Amygdala (tissue), 56 donors: ENCODE measurements around the gene PLXNA2.

ENCODE experiments used
- DNase-seq, 56 donors: peaks; one replicate each; lab custom pipeline; 2025; lab: John Stamatoyannopoulos, UW

PLXNA2 gene

GRCh38 chr1:208010487-208011071, 233.6 kb downstream of the PLXNA2 start:
- DNase-seq = no peak

GRCh38 chr1:208009706-208010444, 234.3 kb downstream of the PLXNA2 start:
- DNase-seq = no peak

GRCh38 chr1:208009303-208009702, 234.9 kb downstream of the PLXNA2 start:
- DNase-seq = no peak

GRCh38 chr1:208008534-208008933, 235.7 kb downstream of the PLXNA2 start:
- DNase-seq = no peak

GRCh38 chr1:208007938-208008342, 236.2 kb downstream of the PLXNA2 start:
- no peak for DNase-seq

GRCh38 chr1:208007319-208007937, 236.8 kb downstream of the PLXNA2 start:
- DNase-seq = no peak

GRCh38 chr1:208006258-208006920, 237.8 kb downstream of the PLXNA2 start:
- DNase-seq = no peak

GRCh38 chr1:208004851-208005250, 239.3 kb downstream of the PLXNA2 start:
- DNase-seq = no peak

GRCh38 chr1:208003241-208003640, 240.9 kb downstream of the PLXNA2 start:
- no peak for DNase-seq

- DNase-seq = no peak
These were observed 241.5 kb downstream of the PLXNA2 start for GRCh38 chr1:208002672-208003071.

GRCh38 chr1:208002078-208002477, 242.1 kb downstream of the PLXNA2 start:
- DNase-seq = no peak

- DNase-seq = no peak
These were observed 243.7 kb downstream of the PLXNA2 start for GRCh38 chr1:208000504-208000903.

GRCh38 chr1:207999972-208000371, 244.2 kb downstream of the PLXNA2 start:
- no peak for DNase-seq

GRCh38 chr1:207999274-207999915, 244.8 kb downstream of the PLXNA2 start:
- no peak for DNase-seq

- no peak for DNase-seq
These were observed 245.5 kb downstream of the PLXNA2 start for GRCh38 chr1:207998691-207999090.

GRCh38 chr1:207997486-207998268, 246.5 kb downstream of the PLXNA2 start:
- DNase-seq = peak in 42 of 56 donors; percentile 2 to 77 (median 40)

- DNase-seq = no peak
These were observed 247.5 kb downstream of the PLXNA2 start for GRCh38 chr1:207996636-207997035.

- no peak for DNase-seq
These were observed 248.6 kb downstream of the PLXNA2 start for GRCh38 chr1:207995576-207995975.

GRCh38 chr1:207993477-207994445, 250.4 kb downstream of the PLXNA2 start:
- DNase-seq = no peak
